HG03575 (cell line): Measurements from ENCODE around the gene CEP95.
"Not testable (repeated sequence)": the region's sequence is repeated elsewhere in the genome, so short reads cannot be mapped to it uniquely, and the experiment has no call there.

ENCODE experiments used
- ATAC-seq: cut with Tn5 transposase; IDR thresholded peaks from one replicate; pipeline ENCODE4 v1.9.1; 2021; ENCODE audit not compliant: unreplicated experiment, insufficient number of reproducible peaks, low FRiP score; ENCODE audit errors: extremely low read depth

CEP95 gene

DNA sequence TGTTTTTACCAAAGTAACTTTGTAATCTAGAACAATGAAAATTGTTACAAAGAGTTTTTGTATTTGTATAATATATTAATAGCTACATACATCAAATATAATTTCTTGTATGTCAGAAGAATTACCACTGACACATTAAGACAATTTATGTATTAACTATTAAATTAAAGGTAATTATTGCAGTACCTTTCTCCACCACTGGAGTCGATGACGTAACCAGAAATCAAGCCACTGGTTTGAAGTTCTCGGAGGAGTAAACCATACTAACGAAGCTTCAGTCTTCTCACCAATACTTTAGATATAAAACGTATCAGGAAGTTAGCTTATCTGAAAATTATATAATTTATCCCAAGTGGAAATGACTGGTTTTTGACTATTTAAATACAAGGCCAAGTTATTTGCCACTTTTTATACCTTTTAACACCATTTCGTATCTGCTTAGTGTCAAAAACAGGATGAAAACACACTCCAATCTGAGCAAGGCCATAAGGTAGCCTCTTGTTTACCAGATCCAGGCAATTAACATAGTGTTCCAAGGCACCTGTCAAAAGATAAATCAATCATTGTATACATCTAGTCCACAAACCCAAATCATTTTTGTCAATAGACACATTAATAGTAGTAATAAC lies 14.2 kb upstream of the CEP95 start:
- no peak for ATAC-seq

- no peak for ATAC-seq
These were observed 12.7 kb upstream of the CEP95 start for GRCh38 chr17:64494121-64494520.

DNA sequence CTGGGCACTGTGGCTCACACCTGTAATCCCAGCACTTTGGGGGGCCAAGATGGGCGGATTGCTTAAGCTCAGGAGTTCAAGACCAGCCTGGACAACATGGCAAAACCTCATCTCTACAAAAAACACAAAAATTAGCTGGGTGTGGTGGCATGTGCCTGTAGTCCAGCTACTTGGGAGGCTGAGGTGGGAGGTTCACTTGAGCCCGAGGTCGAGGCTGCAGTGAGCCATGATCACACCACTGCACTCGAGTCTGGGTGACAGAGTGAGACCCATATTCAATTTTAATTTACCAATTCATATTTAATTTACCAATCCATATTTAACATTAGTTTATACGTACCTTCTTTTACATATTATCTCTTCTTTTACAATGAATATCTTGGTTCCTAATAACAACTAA lies 11.5 kb upstream of the CEP95 start:
- not testable (repeated sequence) for ATAC-seq

- no peak for ATAC-seq
These were observed 10.4 kb upstream of the CEP95 start for GRCh38 chr17:64496348-64496785.

- ATAC-seq, result peak; percentile 28
These were observed 9.8 kb upstream of the CEP95 start, which contains the start of gene POLG2 for GRCh38 chr17:64496786-64497564. Gene POLG2 (minus strand): TSS chr17:64497054. CDS start chr17:64496968, 86 bp downstream.

- peak; percentile 1 for ATAC-seq
These were observed 9.2 kb upstream of the CEP95 start for GRCh38 chr17:64497565-64498035.

DNA sequence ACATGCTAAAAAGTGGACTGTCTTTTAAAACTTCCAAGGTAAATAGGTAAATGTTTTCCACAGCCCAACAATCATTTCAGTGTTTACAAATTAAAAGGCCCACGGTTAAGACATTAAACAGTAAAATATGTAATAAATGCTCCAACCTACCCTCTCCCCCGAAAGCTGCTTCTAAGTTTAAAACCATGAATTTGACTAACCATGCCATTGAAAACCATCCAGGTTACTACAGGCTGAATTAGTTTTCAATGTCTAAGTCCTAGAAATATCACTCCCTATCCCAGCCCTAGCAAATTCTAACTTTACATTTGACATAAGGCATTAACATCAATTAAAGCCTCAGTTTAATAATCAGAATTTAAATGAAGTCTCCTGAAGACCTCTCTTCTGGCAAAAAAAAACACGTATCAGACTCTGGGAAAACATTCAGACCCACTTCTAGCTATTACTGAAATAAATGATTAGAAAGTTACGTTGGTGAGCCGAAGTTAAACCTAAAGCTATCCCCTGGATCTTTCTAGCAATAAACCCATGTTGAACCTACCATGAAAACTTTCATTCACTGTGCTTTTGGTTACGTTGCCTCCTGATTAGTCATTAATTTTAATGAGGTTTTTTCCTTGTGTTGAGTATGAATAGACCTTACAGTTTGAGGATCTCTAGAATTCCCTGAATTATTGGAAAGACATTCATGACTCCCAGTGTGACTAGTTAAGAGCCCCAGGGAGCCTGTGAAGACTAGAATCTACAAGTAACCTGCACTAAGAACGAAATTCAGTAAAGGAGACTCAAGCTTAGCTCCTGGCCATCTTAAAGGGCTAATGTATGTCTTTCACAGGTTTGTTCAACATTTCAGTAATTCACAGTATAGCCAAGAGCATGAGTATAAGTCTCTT lies 8.2 kb upstream of the CEP95 start:
- no peak for ATAC-seq

DNA sequence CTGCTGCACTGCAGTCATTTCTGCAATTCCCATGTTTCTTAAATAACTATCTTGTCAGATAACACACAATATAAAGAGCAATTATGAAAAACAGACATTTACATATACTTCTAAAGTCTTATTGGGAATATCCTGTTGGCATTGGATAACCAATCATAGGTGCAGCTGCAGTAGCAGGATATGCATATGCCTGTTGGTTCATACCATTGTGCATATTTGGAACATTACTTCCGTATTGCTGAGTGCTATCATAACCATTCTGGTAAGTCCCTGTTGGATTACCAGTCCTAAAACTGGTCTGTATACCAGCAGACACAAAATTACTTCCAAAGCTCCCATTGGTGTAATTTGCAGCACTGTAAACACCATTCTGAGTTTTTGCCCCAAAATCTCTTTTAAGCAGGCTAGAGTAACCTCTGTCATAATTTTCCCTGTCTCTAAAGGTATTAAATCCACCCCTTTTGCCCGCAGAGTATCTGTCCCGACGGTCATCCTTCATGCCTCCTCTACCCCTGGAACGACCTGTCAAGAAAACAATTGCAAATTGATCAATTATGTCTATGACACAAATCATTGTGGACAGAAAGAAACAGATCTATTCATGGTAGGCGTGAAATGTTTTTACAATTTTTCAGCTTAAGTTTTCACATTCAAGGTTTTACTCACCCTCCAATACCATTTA lies 6.8 kb upstream of the CEP95 start:
- no peak for ATAC-seq

GRCh38 chr17:64500487-64500859 lies 6.3 kb upstream of the CEP95 start:
- no peak for ATAC-seq

- no peak for ATAC-seq
These were observed 5.7 kb upstream of the CEP95 start for GRCh38 chr17:64500862-64501765.

GRCh38 chr17:64502021-64502420 lies 4.8 kb upstream of the CEP95 start:
- ATAC-seq, result no peak

DNA sequence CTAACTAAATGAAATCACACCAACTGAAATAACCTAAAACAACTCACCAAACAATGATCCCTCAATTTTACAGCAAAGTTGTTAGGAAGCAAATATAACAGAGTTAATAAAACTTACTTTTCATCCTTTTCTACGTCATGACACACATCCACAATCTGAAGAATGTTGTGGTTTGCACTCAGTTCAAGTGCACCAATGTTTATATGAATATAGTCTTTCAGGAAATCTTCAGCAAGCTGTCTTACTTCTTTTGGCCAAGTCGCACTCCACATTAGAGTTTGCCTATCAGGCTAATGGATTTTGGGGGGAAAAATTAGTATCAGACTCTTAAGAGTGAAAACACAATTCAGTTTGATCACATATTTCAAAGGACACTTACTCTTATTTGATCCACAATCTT lies 4.0 kb upstream of the CEP95 start:
- no peak for ATAC-seq

DNA sequence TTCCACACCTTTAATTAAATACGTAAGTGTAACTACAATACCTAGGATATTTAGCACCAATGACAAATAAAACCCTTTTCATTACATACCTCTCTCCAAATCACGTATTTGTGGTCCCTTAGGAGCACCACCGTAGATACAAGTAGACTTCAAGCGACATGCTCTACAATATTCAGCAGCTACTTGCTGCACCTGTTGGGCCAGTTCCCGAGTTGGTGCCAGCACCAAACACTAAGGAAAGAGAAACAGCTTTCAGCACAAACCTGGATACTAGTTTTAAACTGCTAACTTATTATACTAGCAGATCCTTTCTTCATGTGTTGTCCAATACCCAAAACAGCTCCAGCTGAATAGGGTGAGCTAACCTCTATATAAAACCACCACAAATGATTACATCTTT lies 3.4 kb upstream of the CEP95 start:
- no peak for ATAC-seq

- ATAC-seq, result no peak
These were observed 2.7 kb upstream of the CEP95 start for GRCh38 chr17:64503821-64504768.

- ATAC-seq, result no peak
These were observed 1.9 kb upstream of the CEP95 start for GRCh38 chr17:64504769-64505339.

DNA sequence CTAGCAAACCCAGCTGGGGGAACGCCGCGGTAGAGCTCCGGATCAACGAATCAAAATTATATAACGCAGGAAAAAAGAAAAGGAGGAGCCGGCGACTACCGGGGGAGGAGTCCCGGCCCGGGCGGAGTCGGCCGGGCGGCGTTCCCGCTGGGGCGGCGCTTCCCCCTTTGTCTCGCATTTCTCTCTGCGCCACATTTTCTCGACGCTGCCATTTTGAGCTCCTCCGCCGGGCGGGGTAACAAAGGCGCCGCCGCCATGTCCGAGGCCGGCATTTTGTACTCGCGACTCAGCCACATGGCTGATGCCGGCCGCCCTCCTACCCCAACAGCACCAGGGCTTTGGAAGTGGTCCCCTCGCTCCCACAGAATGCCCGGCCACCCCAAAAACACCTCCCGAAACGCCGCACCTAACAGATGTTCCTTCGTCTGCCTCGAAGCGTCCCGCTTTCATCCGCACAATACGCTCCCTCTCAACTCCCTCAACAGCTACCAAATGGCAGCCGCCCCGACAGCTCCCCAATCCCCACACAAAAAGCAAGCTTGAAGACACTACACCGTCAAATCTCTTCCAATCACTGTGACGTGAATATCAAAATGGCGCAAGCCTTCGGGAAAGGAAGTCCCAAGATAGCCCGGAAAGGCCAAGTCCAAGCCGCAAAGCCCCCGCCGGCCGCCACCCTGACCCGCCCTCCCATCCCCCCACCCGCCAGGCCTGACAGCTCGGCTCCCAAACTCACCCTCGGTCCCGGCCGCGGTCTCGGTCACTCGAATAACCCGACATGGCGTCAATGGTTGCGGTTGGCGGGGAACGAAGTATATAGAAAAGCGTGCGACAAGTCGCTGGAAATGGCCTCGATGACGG lies 1.2 kb upstream of the CEP95 start:
- no peak for ATAC-seq
